Measurements from ENCODE around the gene TTC34.

- TF ChIP-seq CTCF (IDR thresholded peaks at IDR 0.05; ENCODE audit: low read depth, low read length) (no peak), EZH2phosphoT487 (IDR thresholded peaks at IDR 0.05; ENCODE audit: low read depth) (no peak)
Measured at GRCh38 chr1:2832506-2833453, 31.3 kb upstream of the TTC34 start.
